Sigmoid colon (tissue), 4 donors: ENCODE data around the gene SHANK1.

ENCODE experiments used
- CTCF ChIP-seq, 4 experiments: fragments of 450-650 bp in 3 of 4; fragments of 200-600 bp in 1 of 4; IDR thresholded peaks; one replicate each; pipeline ENCODE4 v1.5.1; 2016 to 2019; ENCODE audit warnings: antibody characterized with exemption in 4 of 4, mild to moderate bottlenecking in 3 of 4, moderate library complexity in 2 of 4
- EP300 ChIP-seq, 4 donors: sonication (generic); formaldehyde crosslinking; IDR thresholded peaks; one replicate each; pipeline ENCODE4 v1.6.1; 2017; ENCODE audit warnings: antibody characterized with exemption in 4 of 4

GRCh38 chr19:50728084-50728737 is 8.6 kb upstream of the SHANK1 start:
- TF ChIP-seq EP300 (IDR thresholded peaks at IDR 0.05): no peak
- no peak for TF ChIP-seq CTCF (IDR thresholded peaks at IDR 0.05)
